GM08714 (cell line): ENCODE data around the gene ITPR2.
A peak's percentile ranks its signal among the peaks of the same experiment; 100 is the strongest.
"Not testable (repeated sequence)": the region's sequence is repeated elsewhere in the genome, so short reads cannot be mapped to it uniquely, and the experiment has no call there.

Experiments used
- H3K4me3 ChIP-seq: fragments of 200-500 bp; sonication (Bioruptor generic); 2 replicates; pipeline ENCODE4 v1.5.1; 2014; ENCODE audit warnings: mild to moderate bottlenecking, low read length, inconsistent platforms
- ZNF274 ChIP-seq: IDR thresholded peaks from 2 replicates; pipeline ENCODE4 v1.6.1; 2012; ENCODE audit warnings: mild to moderate bottlenecking, low read depth, low read length

Gene ITPR2

DNA sequence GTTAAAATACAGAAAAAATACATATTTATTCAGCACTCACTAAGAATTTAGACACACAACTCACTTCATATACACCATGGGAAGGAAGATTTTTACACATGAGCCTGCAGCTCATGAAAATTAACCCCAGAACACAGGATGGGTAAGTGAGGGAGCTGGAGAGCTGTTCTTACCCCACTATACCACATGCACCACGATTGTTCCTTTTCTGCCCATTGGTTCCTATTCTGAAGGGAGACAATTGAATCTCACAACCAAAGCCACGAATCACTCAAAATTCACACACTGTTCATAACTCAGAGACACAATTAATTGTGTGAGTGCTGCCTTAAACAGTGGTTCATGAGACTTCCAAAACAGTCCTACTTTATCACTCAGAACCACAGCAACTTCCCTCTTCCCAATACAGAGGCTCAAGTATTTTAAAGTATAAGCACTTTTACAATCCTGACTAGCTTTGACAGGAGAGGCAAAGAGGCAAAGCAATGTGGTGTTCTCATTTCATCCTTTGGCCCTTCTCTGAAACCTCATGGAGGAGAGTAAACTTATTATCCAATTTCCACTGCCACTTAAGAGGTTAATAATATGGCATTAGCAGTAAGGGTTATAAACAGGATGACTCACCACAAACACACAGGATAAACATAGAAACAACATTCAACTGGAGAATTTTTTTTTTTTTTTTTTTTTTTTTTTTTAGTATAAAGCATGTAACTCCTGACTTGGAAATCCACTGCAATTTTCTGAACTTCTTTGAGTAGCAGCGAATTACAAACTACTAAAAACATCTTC, 59.5 kb downstream of the ITPR2 start:
- no peak overlapping the region for H3K4me3 ChIP-seq
- TF ChIP-seq ZNF274 = no peak

DNA sequence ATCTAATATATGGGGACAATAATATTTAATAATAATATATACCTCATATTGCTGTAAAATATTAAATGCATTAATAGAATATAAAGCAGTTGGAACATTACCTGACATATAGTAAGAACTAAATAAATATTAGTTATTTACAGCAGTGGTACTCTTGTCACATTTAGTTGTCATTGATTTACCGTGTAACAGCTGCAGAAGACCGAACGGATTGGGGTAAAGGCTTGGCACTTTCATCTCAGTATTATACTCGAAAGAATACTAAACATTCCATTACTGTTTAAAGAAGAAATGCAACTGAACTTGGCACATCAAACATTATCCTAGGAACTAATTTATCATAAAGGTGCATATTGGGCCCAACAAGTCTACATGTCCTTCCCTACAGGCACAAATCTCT, 61.1 kb downstream of the ITPR2 start:
- no peak overlapping the region for H3K4me3 ChIP-seq
- TF ChIP-seq ZNF274 = no peak

DNA sequence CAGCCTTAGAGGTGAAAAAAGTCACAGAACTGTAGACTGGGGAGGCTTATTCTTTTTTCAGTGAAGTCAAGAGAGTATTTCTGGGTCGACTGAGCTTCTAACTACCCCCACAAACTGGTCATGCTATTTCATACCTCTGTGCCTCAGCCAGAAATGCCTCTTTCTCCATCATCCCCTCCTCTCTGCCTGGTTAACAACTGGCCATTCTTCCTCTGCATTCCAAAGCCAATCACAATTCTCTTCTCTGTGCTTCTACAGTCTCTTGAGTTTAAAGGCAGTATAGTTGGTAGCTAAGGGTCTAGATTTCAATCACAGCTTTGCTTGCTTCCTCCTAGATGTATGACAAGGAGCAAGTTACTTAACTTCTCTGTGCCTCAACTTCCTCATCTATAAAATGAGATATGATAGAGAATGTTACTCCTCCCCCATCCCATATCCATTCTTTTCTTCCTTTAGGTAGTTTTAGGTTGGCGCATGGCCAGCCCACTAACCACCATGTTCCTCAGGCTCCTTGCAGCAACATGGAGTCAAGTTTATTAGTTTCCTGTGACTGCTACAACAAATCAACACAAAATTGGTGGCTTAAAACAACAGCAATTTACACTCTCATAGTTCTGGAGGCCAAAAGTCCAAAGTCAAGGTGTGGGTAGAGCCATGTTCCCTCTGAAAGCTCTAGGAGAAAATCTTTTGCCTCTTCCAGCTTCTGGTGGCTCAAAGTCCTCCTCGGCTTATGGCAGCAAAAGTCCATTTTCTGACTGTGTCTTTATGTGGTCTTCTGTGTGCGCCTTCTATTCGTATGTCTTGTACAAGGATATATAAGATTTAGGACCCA, 62.5 kb downstream of the ITPR2 start:
- H3K4me3 ChIP-seq = no peak overlapping the region
- TF ChIP-seq ZNF274 = no peak

DNA sequence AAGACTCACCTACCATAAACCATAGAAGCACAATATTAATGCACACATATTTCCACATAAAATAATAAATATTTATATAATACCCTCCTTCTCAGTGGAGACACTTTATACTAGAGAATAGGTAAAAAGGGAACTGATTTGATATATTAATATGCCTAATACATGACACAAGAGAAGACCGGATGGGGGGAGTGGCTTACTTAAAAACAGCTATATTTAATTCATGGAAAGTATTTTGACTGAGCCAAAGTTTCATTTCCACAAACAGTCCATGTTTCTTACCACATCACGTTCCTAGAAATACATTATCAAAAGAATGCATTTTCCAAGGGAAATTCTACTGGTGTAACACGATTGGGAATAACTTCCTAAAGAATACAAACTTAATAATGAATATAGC, 63.4 kb downstream of the ITPR2 start:
- no peak for TF ChIP-seq ZNF274
- H3K4me3 ChIP-seq = no peak overlapping the region

DNA sequence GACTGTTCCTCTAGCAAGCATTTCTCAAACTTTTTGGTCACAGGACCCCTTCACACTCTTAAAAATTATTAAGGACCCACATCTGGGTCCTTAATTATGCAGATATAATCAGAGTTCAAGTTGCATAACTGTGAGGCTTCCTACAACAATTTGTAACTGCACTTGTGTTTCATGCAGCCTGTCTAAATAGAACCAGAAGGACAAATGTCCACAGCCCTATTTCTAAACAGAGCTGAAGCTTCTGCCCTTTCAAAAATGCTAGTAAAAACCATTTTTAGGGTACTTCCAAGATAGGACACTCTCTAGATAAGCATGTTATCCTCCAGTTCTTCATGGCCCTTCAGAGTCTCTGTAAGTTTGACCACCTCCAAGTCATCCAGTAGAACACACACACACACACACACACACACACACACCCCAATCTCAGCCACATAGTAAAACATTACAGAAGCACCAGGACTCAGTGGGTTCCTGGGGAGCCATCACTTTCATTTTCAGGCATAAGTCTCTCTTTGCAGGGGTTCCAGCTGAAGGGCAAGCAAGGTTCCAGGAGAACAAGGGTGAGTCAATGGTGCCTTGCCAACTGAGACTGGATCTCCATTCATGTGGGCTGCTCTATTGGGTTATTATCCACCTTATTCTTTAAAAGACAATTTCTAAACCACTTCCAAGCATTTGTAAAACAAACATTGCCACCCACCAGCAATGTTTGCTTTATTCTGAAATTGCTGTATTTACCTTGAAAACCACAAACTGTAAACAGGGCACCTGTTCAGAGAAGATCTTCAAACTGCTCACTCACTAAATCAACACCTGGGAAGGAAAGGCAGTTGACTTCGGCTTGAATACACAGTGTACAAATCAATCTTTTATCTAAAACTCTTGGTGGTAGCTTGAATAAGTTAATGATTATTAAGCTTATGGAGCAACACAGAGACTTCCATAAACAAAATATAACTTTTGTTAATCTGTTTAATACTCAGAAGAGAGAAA, 64.1 kb downstream of the ITPR2 start:
- TF ChIP-seq ZNF274 = no peak
- H3K4me3 ChIP-seq = no peak overlapping the region; the same call in 1 of the 2 replicates

DNA sequence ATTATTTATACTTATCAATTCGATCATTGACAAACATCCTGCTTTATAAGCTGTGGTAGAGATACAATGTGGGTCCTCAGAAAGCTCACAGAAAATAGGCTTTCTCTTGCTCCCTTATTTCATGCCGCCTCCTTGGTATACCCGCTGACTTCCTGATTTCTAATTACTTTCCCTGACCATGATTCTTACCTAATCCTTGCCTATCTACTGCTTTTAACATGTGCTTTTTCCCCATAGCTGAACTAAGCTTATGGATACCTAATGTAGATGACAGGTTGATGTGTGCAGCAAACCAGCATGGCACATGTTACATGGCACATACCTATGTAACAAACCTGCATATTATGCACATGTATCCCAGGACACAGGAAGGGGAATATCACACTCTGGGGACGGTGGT, 65.1 kb downstream of the ITPR2 start:
- no peak for TF ChIP-seq ZNF274
- no peak overlapping the region for H3K4me3 ChIP-seq

DNA sequence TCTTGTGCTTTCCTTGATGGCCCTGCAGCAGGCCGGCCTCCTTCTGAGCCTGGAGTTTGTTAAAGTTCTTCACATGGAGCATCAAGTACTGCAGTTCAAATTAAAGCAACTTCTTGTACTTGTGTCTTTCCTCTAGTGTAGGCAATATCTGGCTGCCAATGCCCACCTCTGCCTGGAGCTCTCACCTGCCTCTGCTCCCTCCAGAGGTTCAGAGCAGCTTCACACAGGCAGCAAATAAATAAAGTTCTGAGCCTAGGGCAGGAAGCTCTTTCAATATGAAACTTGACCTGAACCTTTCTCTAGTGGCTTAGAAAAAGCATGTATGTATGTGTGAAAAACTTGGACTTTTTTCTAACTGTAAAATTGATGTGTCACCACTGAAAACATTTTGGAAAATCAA, 65.9 kb downstream of the ITPR2 start:
- H3K4me3 ChIP-seq = no peak overlapping the region
- no peak for TF ChIP-seq ZNF274

DNA sequence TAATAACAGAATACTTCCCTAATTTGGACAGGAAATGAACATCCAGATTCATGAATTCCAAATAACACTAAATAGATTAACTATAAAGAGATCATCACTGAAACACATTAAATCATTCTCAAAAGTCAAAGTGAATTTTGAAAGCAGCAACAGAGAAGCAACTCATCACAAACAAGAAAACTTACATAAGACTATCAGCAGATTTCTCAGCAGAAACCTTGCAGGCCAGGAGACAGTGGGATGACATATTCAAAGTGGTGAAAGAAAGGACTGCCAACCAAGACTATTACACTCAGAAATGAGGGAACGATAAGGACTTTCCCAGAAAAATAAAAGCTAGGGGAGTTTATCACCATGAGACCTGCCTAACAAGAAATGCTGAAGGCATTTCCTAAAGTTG, 70.8 kb downstream of the ITPR2 start:
- TF ChIP-seq ZNF274 = no peak
- H3K4me3 ChIP-seq = no peak overlapping the region

DNA sequence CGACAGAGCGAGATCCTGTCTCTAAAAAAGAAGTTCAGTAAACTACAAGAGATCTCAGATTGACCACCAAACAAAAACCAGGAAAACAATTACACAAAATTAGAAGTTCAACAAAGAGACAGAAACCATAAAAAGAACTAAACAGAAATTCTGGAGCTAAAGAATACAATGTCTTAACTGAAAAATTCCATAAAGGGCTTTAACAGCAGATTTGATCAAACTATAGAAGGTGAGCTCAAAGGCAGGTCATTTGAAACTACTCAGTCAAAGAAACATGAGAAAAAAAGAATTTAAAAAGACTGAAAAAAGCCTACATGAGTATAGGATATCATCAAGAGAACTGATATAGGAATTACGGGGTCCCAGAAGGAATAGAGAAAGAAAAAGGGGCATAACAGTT, 71.2 kb downstream of the ITPR2 start:
- TF ChIP-seq ZNF274 = no peak
- H3K4me3 ChIP-seq = no peak overlapping the region

DNA sequence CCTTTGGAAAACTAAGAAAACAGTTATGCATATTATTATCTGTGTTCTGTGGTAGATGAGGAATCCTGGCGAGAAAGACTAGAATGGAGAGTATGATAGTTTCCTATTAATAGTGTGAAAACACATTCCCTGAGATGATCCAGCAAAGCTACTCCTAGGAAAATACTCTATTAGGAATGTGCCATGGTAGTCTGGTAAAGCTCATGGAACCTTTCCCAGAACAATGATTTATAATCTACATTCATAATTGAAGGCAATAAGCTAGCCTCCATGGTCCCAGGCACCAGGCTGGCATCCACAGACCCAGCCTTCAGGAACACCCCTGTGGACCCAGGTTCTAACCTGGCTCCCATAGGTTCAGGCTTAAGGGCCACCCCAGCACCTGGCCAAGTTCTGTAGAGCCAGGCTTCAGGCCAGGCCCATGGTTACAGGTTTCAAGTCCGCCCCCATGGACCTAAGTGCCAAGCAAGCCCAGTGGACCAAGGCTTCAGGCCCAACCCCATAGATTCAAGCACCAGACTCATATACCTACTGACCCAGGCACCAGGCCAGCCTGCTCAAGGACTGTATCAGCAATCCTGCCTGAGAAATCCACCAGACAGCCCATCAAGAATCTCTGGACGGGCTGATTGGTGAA, 72.2 kb downstream of the ITPR2 start:
- H3K4me3 ChIP-seq = no peak overlapping the region
- TF ChIP-seq ZNF274 = no peak

DNA sequence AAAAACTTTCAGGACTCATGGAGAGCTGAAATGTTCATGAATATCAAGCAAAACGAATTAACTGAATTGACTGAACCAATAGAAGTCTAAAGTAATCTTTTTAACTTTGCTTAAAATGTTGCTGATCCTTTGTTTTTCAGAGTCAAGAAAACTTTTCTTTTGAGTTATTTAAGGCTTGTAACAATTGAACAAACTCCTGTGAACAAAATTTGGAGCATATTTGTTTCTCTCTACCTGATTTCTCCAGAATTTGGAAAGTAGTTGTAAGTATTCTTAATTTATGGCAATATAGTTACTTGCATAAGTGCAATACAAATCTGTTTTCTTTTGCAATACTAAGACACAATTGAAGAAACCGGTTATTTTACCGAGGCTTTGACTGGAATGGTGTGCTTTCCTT, 77.6 kb downstream of the ITPR2 start:
- H3K4me3 ChIP-seq = not testable (repeated sequence)

DNA sequence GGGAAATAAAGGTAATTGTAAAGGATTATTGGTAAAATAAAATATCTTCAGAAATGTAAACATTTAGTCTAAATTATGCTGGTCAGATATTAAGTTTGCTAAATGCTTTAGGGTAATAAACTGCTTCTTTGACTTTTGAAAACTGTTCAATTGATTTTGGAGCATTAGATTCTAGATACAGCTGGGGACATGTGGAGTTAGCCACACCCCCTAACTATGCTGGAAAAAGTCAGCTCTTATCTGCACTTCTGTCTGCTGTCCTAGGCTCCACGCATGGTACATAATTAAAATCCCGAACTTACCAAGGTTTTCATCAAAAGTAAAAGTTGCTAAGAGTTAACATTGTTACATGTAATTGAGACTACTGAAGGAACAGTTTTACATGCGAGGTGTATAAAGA, 78.8 kb downstream of the ITPR2 start:
- no peak overlapping the region for H3K4me3 ChIP-seq
- no peak for TF ChIP-seq ZNF274

DNA sequence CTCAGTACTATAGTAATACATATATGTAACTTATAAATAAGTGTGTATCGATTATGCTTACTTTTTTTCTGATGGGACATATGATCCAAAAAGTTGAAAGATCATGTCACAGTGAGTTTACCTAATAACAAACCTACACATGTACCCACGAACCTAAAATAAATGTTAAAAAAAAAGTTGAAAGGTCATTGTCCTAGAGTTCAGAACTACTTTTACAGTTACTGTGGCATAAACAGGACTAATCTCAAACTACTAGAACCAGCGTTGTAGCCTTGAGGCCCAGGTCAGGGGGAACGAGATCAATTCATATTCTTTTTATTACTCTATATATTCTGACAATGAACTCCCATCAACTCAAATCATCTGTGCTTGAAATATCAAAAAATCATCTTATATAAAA, 81.8 kb downstream of the ITPR2 start:
- no peak for TF ChIP-seq ZNF274
- H3K4me3 ChIP-seq = no peak overlapping the region

DNA sequence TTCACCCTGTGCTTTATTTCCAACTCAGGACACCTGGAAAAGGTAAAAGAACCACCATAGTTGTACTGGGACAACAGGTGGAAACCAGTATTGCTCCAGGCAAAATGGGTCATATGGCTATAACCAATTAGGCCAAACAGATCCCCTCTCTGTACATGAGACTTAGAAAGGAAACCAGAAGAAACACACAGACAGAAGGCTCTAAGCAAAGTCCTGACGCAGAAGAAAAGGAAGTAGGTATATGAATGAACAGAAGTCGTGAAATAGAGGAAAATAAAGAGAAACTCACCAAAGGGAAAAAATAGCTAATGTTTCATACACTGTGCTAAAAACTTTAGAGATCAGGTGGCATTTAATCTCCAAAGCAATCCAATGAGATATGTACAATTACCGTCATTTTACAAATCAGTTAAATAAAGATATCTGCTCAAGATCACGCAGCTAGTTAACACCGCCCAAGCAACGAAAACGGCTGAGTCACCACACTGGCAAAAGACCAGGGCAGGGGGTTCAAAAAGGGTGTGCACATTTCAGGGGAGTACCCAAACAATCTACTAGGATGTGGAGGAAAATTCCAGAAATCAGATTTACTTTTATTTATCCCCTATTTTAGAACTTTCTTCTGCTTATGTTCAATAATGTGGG, 82.3 kb downstream of the ITPR2 start:
- no peak for TF ChIP-seq ZNF274
- peak overlapping the region; percentile 66; the same call in 1 of the 2 replicates for H3K4me3 ChIP-seq
